Loucy (cell line): Measurements from ENCODE around the gene MOV10.

Experiments
- H2AFZ ChIP-seq: fragments of 200-600 bp; sonication (generic); 2 replicates; pipeline ENCODE4 v1.6.0; 2016; ENCODE audit warnings: antibody characterized with exemption, mild to moderate bottlenecking, low read length, moderate library complexity
- H3F3A ChIP-seq: fragments of 200-600 bp; 2 replicates; pipeline ENCODE4 v1.6.0; 2016; ENCODE audit warnings: antibody characterized with exemption, low read depth, mild to moderate bottlenecking
- H3K27me3 ChIP-seq: fragments of 200-600 bp; sonication (generic); 2 replicates; pipeline ENCODE4 v1.6.1; 2014; ENCODE audit warnings: low read length, mild to moderate bottlenecking; ENCODE audit not compliant: insufficient read depth, poor library complexity, severe bottlenecking
- H3K36me3 ChIP-seq: fragments of 200-600 bp; sonication (generic); 2 replicates; pipeline ENCODE4 v1.6.1; 2016; ENCODE audit warnings: low read length; ENCODE audit not compliant: insufficient read depth
- H3K4me1 ChIP-seq: fragments of 200-600 bp; sonication (generic); 2 replicates; pipeline ENCODE4 v1.5.1; 2014; ENCODE audit warnings: low read length, mild to moderate bottlenecking; ENCODE audit not compliant: insufficient read depth, poor library complexity, severe bottlenecking
- H3K4me2 ChIP-seq: fragments of 200-600 bp; sonication (generic); 2 replicates; pipeline ENCODE4 v1.6.0; 2014; ENCODE audit warnings: antibody characterized with exemption, low read length, low read depth, mild to moderate bottlenecking; ENCODE audit not compliant: poor library complexity, severe bottlenecking
- H3K4me3 ChIP-seq: fragments of 200-600 bp; sonication (generic); 2 replicates; pipeline ENCODE4 v1.5.1; 2014; ENCODE audit warnings: low read length, mild to moderate bottlenecking, mixed read lengths; ENCODE audit not compliant: poor library complexity, severe bottlenecking
- H3K79me2 ChIP-seq: fragments of 200-600 bp; sonication (generic); 2 replicates; pipeline ENCODE4 v1.6.1; 2014; ENCODE audit warnings: low read length; ENCODE audit not compliant: insufficient read depth
- H3K9ac ChIP-seq: fragments of 200-600 bp; sonication (generic); 2 replicates; pipeline ENCODE4 v1.6.0; 2014; ENCODE audit warnings: mild to moderate bottlenecking, low read depth, low read length, moderate library complexity; ENCODE audit not compliant: poor library complexity, severe bottlenecking
- H3K9me2 ChIP-seq: fragments of 200-600 bp; sonication (generic); replicated peaks from 2 replicates; pipeline ENCODE4 v1.6.1; 2016; ENCODE audit warnings: low read depth, low read length, mixed read lengths
- H3K9me3 ChIP-seq: fragments of 200-600 bp; sonication (generic); 2 replicates; pipeline ENCODE4 v1.6.1; 2014; ENCODE audit warnings: mild to moderate bottlenecking, antibody characterized with exemption, low read length, low read depth; ENCODE audit not compliant: insufficient read depth
- H4K20me1 ChIP-seq: fragments of 200-600 bp; sonication (generic); 2 replicates; pipeline ENCODE4 v1.6.0; 2014; ENCODE audit warnings: antibody characterized with exemption, low read length, mild to moderate bottlenecking; ENCODE audit not compliant: insufficient read depth, poor library complexity, severe bottlenecking
- EZH2phosphoT487 ChIP-seq: fragments of 200-600 bp; IDR thresholded peaks from 2 replicates; pipeline ENCODE4 v1.6.1; 2018; ENCODE audit warnings: antibody characterized with exemption, mild to moderate bottlenecking, moderate library complexity, borderline replicate concordance
- TF ChIP-seq, protein P1 (sequence below): fragments of 200-600 bp; sonication (generic); conservative IDR thresholded peaks from 2 replicates; pipeline ENCODE4 v1.5.1; 2014; ENCODE audit warnings: mild to moderate bottlenecking, antibody characterized with exemption, low read length

Gene MOV10

DNA sequence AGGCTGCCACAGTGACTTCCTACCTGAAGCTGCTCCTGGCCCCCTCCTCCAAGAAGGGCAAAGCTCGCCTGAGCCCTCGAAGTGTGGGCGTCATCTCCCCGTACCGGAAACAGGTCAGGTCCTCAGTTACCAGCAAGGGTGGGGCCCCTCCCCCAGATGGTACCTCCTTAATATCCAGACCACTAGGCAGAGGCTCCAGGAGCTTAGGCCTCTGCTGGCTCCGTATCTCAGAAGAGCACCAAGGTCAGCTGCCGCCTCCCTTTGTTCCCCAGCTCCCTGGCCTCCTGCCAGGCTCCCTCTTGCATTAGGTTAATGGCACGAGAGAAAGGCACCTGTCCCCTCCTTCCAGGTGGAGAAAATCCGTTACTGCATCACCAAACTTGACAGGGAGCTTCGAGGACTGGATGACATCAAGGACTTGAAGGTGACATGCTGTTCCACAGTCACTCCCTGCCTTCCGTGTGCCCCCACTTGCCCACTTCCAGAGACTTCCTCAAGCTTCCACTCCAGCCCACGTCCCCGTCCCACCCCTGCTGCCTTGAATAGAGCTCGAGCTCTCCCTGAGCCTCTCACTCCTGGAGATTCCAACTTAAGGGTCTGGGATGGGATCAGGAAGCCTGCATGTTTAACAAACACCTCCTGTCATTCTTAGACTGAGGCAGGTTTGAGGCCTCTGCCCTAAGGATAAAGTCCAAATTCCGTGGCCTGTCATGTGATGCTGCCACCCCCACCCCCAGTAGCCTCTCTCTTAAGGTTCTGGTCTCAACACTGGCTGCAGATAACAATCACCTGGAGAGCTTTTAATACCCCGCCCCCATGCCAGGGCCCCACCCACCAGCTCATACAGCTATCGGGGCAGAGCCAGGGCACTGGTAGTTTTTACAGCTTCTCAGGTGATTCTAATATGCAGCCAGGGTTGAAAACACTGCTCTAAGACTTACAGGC, 24.2 kb downstream of the MOV10 start:
- Histone ChIP-seq H3K9me2 (no peaks in the 10 kb centered on the region), H3K9me3 (no peaks in the 10 kb centered on the region), H3K4me2 (no peak overlapping the region), H3K27me3 (no peaks in the 10 kb centered on the region), H3K79me2 (peaks cover 18% of the 10 kb centered on the region), H3K36me3 (peaks cover 64% of the 10 kb centered on the region; the same call in 1 of the 2 replicates), H3K4me1 (peaks cover 42% of the 10 kb centered on the region), H3F3A (no peaks in the 10 kb centered on the region), H4K20me1 (peaks cover 31% of the 10 kb centered on the region), H2AFZ (no peak overlapping the region), H3K9ac (no peak overlapping the region), H3K4me3 (no peak overlapping the region)
- no peak for TF ChIP-seq EZH2phosphoT487
- TF ChIP-seq, protein P1, sequence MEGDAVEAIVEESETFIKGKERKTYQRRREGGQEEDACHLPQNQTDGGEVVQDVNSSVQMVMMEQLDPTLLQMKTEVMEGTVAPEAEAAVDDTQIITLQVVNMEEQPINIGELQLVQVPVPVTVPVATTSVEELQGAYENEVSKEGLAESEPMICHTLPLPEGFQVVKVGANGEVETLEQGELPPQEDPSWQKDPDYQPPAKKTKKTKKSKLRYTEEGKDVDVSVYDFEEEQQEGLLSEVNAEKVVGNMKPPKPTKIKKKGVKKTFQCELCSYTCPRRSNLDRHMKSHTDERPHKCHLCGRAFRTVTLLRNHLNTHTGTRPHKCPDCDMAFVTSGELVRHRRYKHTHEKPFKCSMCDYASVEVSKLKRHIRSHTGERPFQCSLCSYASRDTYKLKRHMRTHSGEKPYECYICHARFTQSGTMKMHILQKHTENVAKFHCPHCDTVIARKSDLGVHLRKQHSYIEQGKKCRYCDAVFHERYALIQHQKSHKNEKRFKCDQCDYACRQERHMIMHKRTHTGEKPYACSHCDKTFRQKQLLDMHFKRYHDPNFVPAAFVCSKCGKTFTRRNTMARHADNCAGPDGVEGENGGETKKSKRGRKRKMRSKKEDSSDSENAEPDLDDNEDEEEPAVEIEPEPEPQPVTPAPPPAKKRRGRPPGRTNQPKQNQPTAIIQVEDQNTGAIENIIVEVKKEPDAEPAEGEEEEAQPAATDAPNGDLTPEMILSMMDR = no peak

GRCh38 chr1:112699425-112700144, 25.1 kb downstream of the MOV10 start:
- Histone ChIP-seq H3K4me1 (peaks cover 51% of the 10 kb centered on the region), H3F3A (no peaks in the 10 kb centered on the region), H3K36me3 (peaks cover 54% of the 10 kb centered on the region; the same call in 1 of the 2 replicates), H3K4me2 (peak overlapping the region; percentile 99), H3K9me2 (no peaks in the 10 kb centered on the region), H4K20me1 (peaks cover 38% of the 10 kb centered on the region), H3K9me3 (no peaks in the 10 kb centered on the region), H3K79me2 (peaks cover 27% of the 10 kb centered on the region), H3K9ac (peak overlapping the region; percentile 44), H3K4me3 (peak overlapping the region; percentile 49), H2AFZ (no peak overlapping the region), H3K27me3 (no peaks in the 10 kb centered on the region)
- TF ChIP-seq, protein P1 = no peak
- TF ChIP-seq EZH2phosphoT487 = no peak

DNA sequence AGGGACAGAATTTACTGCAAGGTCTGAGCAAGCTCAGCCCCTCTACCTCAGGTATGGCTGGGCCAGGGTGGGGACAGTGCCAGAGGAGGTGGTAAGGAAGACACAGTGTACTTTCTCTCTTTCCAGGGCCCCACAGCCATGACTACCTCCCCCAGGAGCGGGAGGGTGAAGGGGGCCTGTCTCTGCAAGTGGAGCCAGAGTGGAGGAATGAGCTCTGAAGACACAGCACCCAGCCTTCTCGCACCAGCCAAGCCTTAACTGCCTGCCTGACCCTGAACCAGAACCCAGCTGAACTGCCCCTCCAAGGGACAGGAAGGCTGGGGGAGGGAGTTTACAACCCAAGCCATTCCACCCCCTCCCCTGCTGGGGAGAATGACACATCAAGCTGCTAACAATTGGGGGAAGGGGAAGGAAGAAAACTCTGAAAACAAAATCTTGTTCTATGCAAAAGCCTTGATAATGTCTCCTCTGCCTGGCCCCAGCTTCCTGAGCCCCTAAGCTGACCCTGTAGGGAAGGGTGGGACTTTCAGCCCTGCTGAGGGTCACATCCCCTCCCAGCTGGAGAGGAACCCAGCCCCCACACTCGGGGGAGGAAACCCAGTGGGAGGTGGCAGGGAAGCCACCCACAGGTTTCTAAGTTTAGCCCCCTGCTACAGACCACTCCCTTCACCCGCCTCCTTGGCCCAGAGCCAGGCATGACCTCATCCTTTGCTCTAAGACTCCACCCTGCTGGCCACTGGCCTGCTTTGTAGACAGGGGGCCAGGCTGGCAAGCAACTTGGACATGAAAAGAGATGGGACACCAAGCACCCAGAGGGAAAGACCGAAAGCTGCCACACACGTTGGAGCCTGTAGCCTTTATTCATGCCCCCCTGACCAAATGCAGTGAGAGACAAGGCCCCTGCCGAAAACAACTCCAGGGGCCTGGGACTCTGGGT, 26.1 kb downstream of the MOV10 start:
- H3K79me2 ChIP-seq = peaks cover 37% of the 10 kb centered on the region

More for the DNA sequence above, 26.1 kb downstream of the MOV10 start:
- Histone ChIP-seq H3K27me3 (no peaks in the 10 kb centered on the region), H3F3A (no peaks in the 10 kb centered on the region), H3K4me3 (peak overlapping the region; percentile 49), H4K20me1 (peaks cover 38% of the 10 kb centered on the region), H3K4me2 (peak overlapping the region; percentile 99), H3K4me1 (peaks cover 55% of the 10 kb centered on the region), H3K9ac (peak overlapping the region; percentile 44), H3K36me3 (peaks cover 45% of the 10 kb centered on the region; the same call in 1 of the 2 replicates), H3K9me2 (no peaks in the 10 kb centered on the region), H3K9me3 (no peaks in the 10 kb centered on the region), H2AFZ (no peak overlapping the region)
- no peak for TF ChIP-seq EZH2phosphoT487
- TF ChIP-seq, protein P1 = no peak
